ENCODE data around the gene INPP5J. TPM values are rescaled to one million over a fixed set of nuclear protein-coding genes. Genes with fewer than 3 reads are reported as not detected.

The INPP5J gene
- total and polyA plus RNA-seq, 2 donors = 0.32 to 1.5 TPM

- H3K27ac ChIP-seq (ENCODE audit: low read depth) = no peak overlapping the region
- H3K4me1 ChIP-seq (ENCODE audit: insufficient read depth) = no peaks in the 10 kb centered on the region
- no peak for DNase-seq (ENCODE audit: extremely low spot score)
- H3K4me3 ChIP-seq (ENCODE audit: low read depth, low read length) = no peak overlapping the region
- 100% methylated on average over 1 of the region's 1 CpG for WGBS
- H3K36me3 ChIP-seq (ENCODE audit: insufficient read depth) = no peaks in the 10 kb centered on the region
Observed at GRCh38 chr22:31120642-31121041, 2.1 kb upstream of the INPP5J start.

GRCh38 chr22:31121403-31121802 is 1.4 kb upstream of the INPP5J start:
- no peak for DNase-seq (ENCODE audit: extremely low spot score)
- Histone ChIP-seq H3K4me1 (ENCODE audit: insufficient read depth) (no peaks in the 10 kb centered on the region), H3K4me3 (ENCODE audit: low read depth, low read length) (no peak overlapping the region), H3K27ac (ENCODE audit: low read depth) (no peak overlapping the region), H3K36me3 (ENCODE audit: insufficient read depth) (no peaks in the 10 kb centered on the region)
- 95% methylated on average over 4 of the region's 4 CpGs for WGBS

GRCh38 chr22:31122196-31122531 is 602 bp upstream of the INPP5J start:
- H3K27ac ChIP-seq (ENCODE audit: low read depth) = no peak overlapping the region
- DNase-seq (ENCODE audit: extremely low spot score) = no peak
- no peaks in the 10 kb centered on the region for H3K4me1 ChIP-seq (ENCODE audit: insufficient read depth)
- H3K36me3 ChIP-seq (ENCODE audit: insufficient read depth) = no peaks in the 10 kb centered on the region
- H3K4me3 ChIP-seq (ENCODE audit: low read depth, low read length) = no peak overlapping the region
- 73% methylated on average over 2 of the region's 2 CpGs for WGBS

- Histone ChIP-seq H3K36me3 (ENCODE audit: insufficient read depth) (no peaks in the 10 kb centered on the region), H3K27ac (ENCODE audit: low read depth) (no peak overlapping the region)
- WGBS = 68% methylated on average over 4 of the region's 4 CpGs
Observed at GRCh38 chr22:31123292-31123602, 481 bp downstream of the INPP5J start.

GRCh38 chr22:31124290-31124689 is 1.5 kb downstream of the INPP5J start:
- Histone ChIP-seq H3K4me1 (ENCODE audit: insufficient read depth) (no peaks in the 10 kb centered on the region), H3K27ac (ENCODE audit: low read depth) (no peak overlapping the region), H3K36me3 (ENCODE audit: insufficient read depth) (no peaks in the 10 kb centered on the region), H3K4me3 (ENCODE audit: low read depth, low read length) (no peak overlapping the region)
- no peak for DNase-seq (ENCODE audit: extremely low spot score)
- WGBS = 83% methylated on average over 3 of the region's 3 CpGs

More at GRCh38 chr22:31123292-31123602, 481 bp downstream of the INPP5J start:
- Histone ChIP-seq H3K4me1 (ENCODE audit: insufficient read depth) (no peaks in the 10 kb centered on the region), H3K4me3 (ENCODE audit: low read depth, low read length) (peak overlapping the region; percentile 20)
- DNase-seq (ENCODE audit: extremely low spot score) = no peak

GRCh38 chr22:31124811-31125465 is 2.2 kb downstream of the INPP5J start:
- 78% methylated on average over 14 of the region's 14 CpGs for WGBS
- DNase-seq (ENCODE audit: extremely low spot score) = no peak
- no peak overlapping the region for H3K27ac ChIP-seq (ENCODE audit: low read depth)
- H3K36me3 ChIP-seq (ENCODE audit: insufficient read depth) = no peaks in the 10 kb centered on the region
- H3K4me1 ChIP-seq (ENCODE audit: insufficient read depth) = no peaks in the 10 kb centered on the region
- H3K4me3 ChIP-seq (ENCODE audit: low read depth, low read length) = no peak overlapping the region

- no peaks in the 10 kb centered on the region for H3K4me1 ChIP-seq (ENCODE audit: insufficient read depth)
- H3K4me3 ChIP-seq (ENCODE audit: low read depth, low read length) = no peak overlapping the region
- 86% methylated on average over 12 of the region's 12 CpGs for WGBS
- no peak overlapping the region for H3K27ac ChIP-seq (ENCODE audit: low read depth)
- no peak for DNase-seq (ENCODE audit: extremely low spot score)
- H3K36me3 ChIP-seq (ENCODE audit: insufficient read depth) = no peaks in the 10 kb centered on the region
Observed at GRCh38 chr22:31125521-31126117, 2.9 kb downstream of the INPP5J start.

GRCh38 chr22:31126128-31126868 is 3.5 kb downstream of the INPP5J start:
- DNase-seq (ENCODE audit: extremely low spot score) = no peak
- no peak overlapping the region for H3K4me3 ChIP-seq (ENCODE audit: low read depth, low read length)
- WGBS = 90% methylated on average over 22 of the region's 22 CpGs
- H3K36me3 ChIP-seq (ENCODE audit: insufficient read depth) = no peaks in the 10 kb centered on the region
- H3K4me1 ChIP-seq (ENCODE audit: insufficient read depth) = no peaks in the 10 kb centered on the region
- H3K27ac ChIP-seq (ENCODE audit: low read depth) = no peak overlapping the region

GRCh38 chr22:31126869-31127175 is 4.1 kb downstream of the INPP5J start:
- Histone ChIP-seq H3K36me3 (ENCODE audit: insufficient read depth) (no peaks in the 10 kb centered on the region), H3K27ac (ENCODE audit: low read depth) (no peak overlapping the region), H3K4me1 (ENCODE audit: insufficient read depth) (no peaks in the 10 kb centered on the region), H3K4me3 (ENCODE audit: low read depth, low read length) (no peak overlapping the region)
- 82% methylated on average over 13 of the region's 13 CpGs for WGBS
- DNase-seq (ENCODE audit: extremely low spot score) = no peak

- H3K4me3 ChIP-seq (ENCODE audit: low read depth, low read length) = no peak overlapping the region
- WGBS = 42% methylated on average over 19 of the region's 19 CpGs
- H3K36me3 ChIP-seq (ENCODE audit: insufficient read depth) = no peaks in the 10 kb centered on the region
- DNase-seq (ENCODE audit: extremely low spot score) = no peak
- no peak overlapping the region for H3K27ac ChIP-seq (ENCODE audit: low read depth)
- no peaks in the 10 kb centered on the region for H3K4me1 ChIP-seq (ENCODE audit: insufficient read depth)
Observed at GRCh38 chr22:31127181-31127772, 4.5 kb downstream of the INPP5J start.

GRCh38 chr22:31128156-31128555 is 5.4 kb downstream of the INPP5J start:
- H3K36me3 ChIP-seq (ENCODE audit: insufficient read depth) = no peaks in the 10 kb centered on the region
- H3K4me3 ChIP-seq (ENCODE audit: low read depth, low read length) = no peak overlapping the region
- no peak for DNase-seq (ENCODE audit: extremely low spot score)
- H3K4me1 ChIP-seq (ENCODE audit: insufficient read depth) = no peaks in the 10 kb centered on the region
- 91% methylated on average over 7 of the region's 7 CpGs for whole genome bisulfite sequencing
- H3K27ac ChIP-seq (ENCODE audit: low read depth) = no peak overlapping the region

GRCh38 chr22:31130873-31131272 is 8.1 kb downstream of the INPP5J start:
- H3K36me3 ChIP-seq (ENCODE audit: insufficient read depth) = no peaks in the 10 kb centered on the region
- no peak overlapping the region for H3K27ac ChIP-seq (ENCODE audit: low read depth)
- no peak overlapping the region for H3K4me3 ChIP-seq (ENCODE audit: low read depth, low read length)
- 76% methylated on average over 2 of the region's 2 CpGs for WGBS
- no peaks in the 10 kb centered on the region for H3K4me1 ChIP-seq (ENCODE audit: insufficient read depth)
- no peak for DNase-seq (ENCODE audit: extremely low spot score)

- Histone ChIP-seq H3K4me1 (ENCODE audit: insufficient read depth) (no peaks in the 10 kb centered on the region), H3K4me3 (ENCODE audit: low read depth, low read length) (no peak overlapping the region), H3K27ac (ENCODE audit: low read depth) (no peak overlapping the region), H3K36me3 (ENCODE audit: insufficient read depth) (no peaks in the 10 kb centered on the region)
- no peak for DNase-seq (ENCODE audit: extremely low spot score)
- WGBS = 95% methylated on average over 19 of the region's 19 CpGs
Observed at GRCh38 chr22:31133911-31134310, 11.1 kb downstream of the INPP5J start.

GRCh38 chr22:31134688-31135087 is 11.9 kb downstream of the INPP5J start:
- DNase-seq (ENCODE audit: extremely low spot score) = no peak
- H3K4me1 ChIP-seq (ENCODE audit: insufficient read depth) = no peaks in the 10 kb centered on the region
- no peaks in the 10 kb centered on the region for H3K36me3 ChIP-seq (ENCODE audit: insufficient read depth)
- 89% methylated on average over 4 of the region's 4 CpGs for WGBS
- no peak overlapping the region for H3K4me3 ChIP-seq (ENCODE audit: low read depth, low read length)
- H3K27ac ChIP-seq (ENCODE audit: low read depth) = no peak overlapping the region

Measured in urinary bladder (tissue), 4 donors.